K562 (cell line): Measurements from ENCODE around the gene FUT4. TPM values are rescaled to one million over a fixed set of nuclear protein-coding genes. Genes with fewer than 3 reads are reported as not detected.

ENCODE experiments used
- ATAC-seq: fragments of 200-7000 bp; cut with Tn5 transposase; 3 replicates; pipeline ENCODE4 v1.9.1; 2020; ENCODE audit warnings: moderate library complexity
- BruUV-seq: library from RNA; stranded (reverse); fragments of 400-500 nt; replicated peaks from 2 replicates; lab custom pipeline; 2021; lab: Mats Ljungman, UMichigan
- CTCF ChIA-PET: fragments of 300-600 bp; formaldehyde crosslinking; extraction: SDS; loops from one replicate; lab custom pipeline; 2021; ENCODE audit warnings: low intra/inter-chr PET ratio; lab: Yijun Ruan, JAX
- POLR2A ChIA-PET: fragments of 300-600, 350-650 bp; sonication (Branson Sonifier 250); formaldehyde crosslinking; extraction: SDS; loops from one replicate; lab custom pipeline; 2021; ENCODE audit warnings: antibody characterized with exemption, inconsistent platforms; lab: Yijun Ruan, JAX
- DNase-seq, 4 experiments: peaks; one replicate each; pipeline versions ENCODE4 v3.0.0 to v3.0.0-alpha.2; 2011 to 2018; ENCODE audit warnings: low spot score in 3 of 4, mixed read lengths in 3 of 4; ENCODE audit errors: extremely low read depth in 1 of 4
- FAIRE-seq: peaks from 2 replicates; lab custom pipeline; 2011; peaks lifted over from hg19 to GRCh38; lab: Jason Lieb, UNC
- H2AFZ ChIP-seq: 2 replicates; pipeline ENCODE4 v1.6.0; 2011; ENCODE audit warnings: low read depth, low read length, control low read depth, inconsistent platforms
- H3K27ac ChIP-seq: fragments of 200-600 bp; 3 replicates; pipeline ENCODE4 v1.8.0; 2011; ENCODE audit warnings: low read depth, mild to moderate bottlenecking, control low read depth, inconsistent platforms, low read length, moderate library complexity, mixed read lengths; ENCODE audit errors: extremely low read depth
- H3K27me3 ChIP-seq, 2 experiments: fragments of 300-600 bp in 1 of 2; 2 replicates in 1 of 2; 3 replicates in 1 of 2; pipeline versions ENCODE4 v1.6.0 to v1.8.0; 2011; ENCODE audit warnings: inconsistent platforms in 2 of 2, low read length in 2 of 2, mild to moderate bottlenecking in 1 of 2, mixed read lengths in 1 of 2, moderate library complexity in 1 of 2; ENCODE audit not compliant: control insufficient read depth in 2 of 2, insufficient read depth in 2 of 2
- H3K36me3 ChIP-seq: fragments of 300-600 bp; 3 replicates; pipeline ENCODE4 v1.8.0; 2011; ENCODE audit warnings: mild to moderate bottlenecking, low read length, inconsistent platforms; ENCODE audit not compliant: control insufficient read depth, insufficient read depth
- H3K4me1 ChIP-seq, 2 experiments: fragments of 200-600 bp in 1 of 2; replicated peaks in 1 of 2; 2 replicates in 1 of 2; 3 replicates in 1 of 2; pipeline versions ENCODE4 v1.5.1 to v1.8.0; 2011; ENCODE audit warnings: inconsistent platforms in 2 of 2, low read length in 2 of 2, mild to moderate bottlenecking in 1 of 2, mixed read lengths in 1 of 2, moderate library complexity in 1 of 2; ENCODE audit not compliant: control insufficient read depth in 2 of 2, insufficient read depth in 2 of 2
- H3K4me2 ChIP-seq: 2 replicates; pipeline ENCODE4 v1.6.1; 2011; ENCODE audit warnings: low read length, control low read depth, inconsistent platforms, mixed read lengths; ENCODE audit not compliant: insufficient read depth
- H3K4me3 ChIP-seq: fragments of 200-600 bp; sonication (generic), shearing (Covaris generic); 2 replicates; pipeline ENCODE4 v1.5.1; 2016; ENCODE audit warnings: control low read depth, inconsistent platforms
- H3K79me2 ChIP-seq: fragments of 200-600 bp; 3 replicates; pipeline ENCODE4 v1.8.0; 2011; ENCODE audit warnings: low read length, inconsistent platforms; ENCODE audit not compliant: control insufficient read depth, insufficient read depth
- H3K9ac ChIP-seq, 2 experiments: 2 replicates each; pipeline versions ENCODE4 v1.6.0 to v1.6.1; 2011; ENCODE audit warnings: low read depth in 2 of 2, low read length in 2 of 2, control low read depth in 1 of 2, inconsistent platforms in 1 of 2, mild to moderate bottlenecking in 1 of 2, mixed read lengths in 1 of 2; ENCODE audit not compliant: insufficient read depth in 1 of 2
- H3K9me1 ChIP-seq: one replicate; pipeline ENCODE4 v1.6.0; 2011; ENCODE audit warnings: inconsistent platforms, mild to moderate bottlenecking, low read length, moderate library complexity; ENCODE audit not compliant: control insufficient read depth, insufficient read depth
- H3K9me3 ChIP-seq: replicated peaks from 2 replicates; pipeline ENCODE4 v1.5.1; 2011; ENCODE audit warnings: low read depth, low read length, inconsistent platforms; ENCODE audit not compliant: control insufficient read depth, insufficient read depth
- H4K20me1 ChIP-seq: replicated peaks from 2 replicates; pipeline ENCODE4 v1.6.1; 2011; ENCODE audit warnings: low read length, inconsistent platforms, mixed read lengths; ENCODE audit not compliant: control insufficient read depth, insufficient read depth
- CBFB ChIP-seq: sonication (generic); formaldehyde crosslinking; IDR thresholded peaks from 2 replicates; pipeline ENCODE4 v1.4.0; 2020; ENCODE audit warnings: mild to moderate bottlenecking, missing genetic modification reagents
- CHD4 ChIP-seq: fragments of 200-600 bp; sonication (generic); IDR thresholded peaks from 3 replicates; pipeline ENCODE4 v1.6.1; 2012; ENCODE audit warnings: low read depth, mild to moderate bottlenecking, mixed read lengths, low read length, inconsistent platforms; ENCODE audit not compliant: insufficient read depth, insufficient replicate concordance, poor library complexity, severe bottlenecking
- HMG20B ChIP-seq: fragments of 250-450 bp; sonication (Bioruptor Pico); IDR thresholded peaks from 2 replicates; pipeline ENCODE4 v1.5.0; 2021; ENCODE audit warnings: mild to moderate bottlenecking
- MCM7 ChIP-seq, 2 experiments: fragments of 450-650 bp; IDR thresholded peaks; 2 replicates each; pipeline ENCODE4 v1.6.1; 2016 to 2018
- NCOA2 ChIP-seq, 2 experiments: fragments of 450-650 bp; IDR thresholded peaks; 2 replicates each; pipeline ENCODE4 v1.6.1; 2018; ENCODE audit warnings: mild to moderate bottlenecking in 2 of 2, moderate library complexity in 1 of 2; ENCODE audit not compliant: partially characterized antibody in 2 of 2
- RBBP5 ChIP-seq: fragments of 200-600 bp; sonication (generic); IDR thresholded peaks from 2 replicates; pipeline ENCODE4 v1.6.1; 2012; ENCODE audit warnings: borderline replicate concordance, mild to moderate bottlenecking, low read length, control low read depth, inconsistent platforms; ENCODE audit not compliant: insufficient read depth, poor library complexity, severe bottlenecking
- SOX6 ChIP-seq: fragments of 450-650 bp; IDR thresholded peaks from 2 replicates; pipeline ENCODE4 v1.6.1; 2014; ENCODE audit warnings: mild to moderate bottlenecking
- ZEB2 ChIP-seq: fragments of 450-650 bp; IDR thresholded peaks from 2 replicates; pipeline ENCODE4 v1.6.1; 2016
- ZNF586 ChIP-seq: fragments of 450-650 bp; formaldehyde crosslinking; conservative IDR thresholded peaks from 2 replicates; pipeline ENCODE4 v1.4.0; 2020; ENCODE audit warnings: mild to moderate bottlenecking, moderate library complexity
- WGBS: fragments of 100-300 bp; shearing (Covaris generic); methylation state at CpG from one replicate; pipeline ENCODE4 v1.1.6; 2016; ENCODE audit warnings: low coverage, mixed read lengths; ENCODE audit not compliant: insufficient coverage; ENCODE audit errors: missing lambda C conversion rate; 5-methylcytosine and 5-hydroxymethylcytosine counted together
- in situ Hi-C: fragments of 300-500 bp; cut with MboI; formaldehyde crosslinking; loops from 4 replicates; pipeline ENCODE4 v1.15.0; 2018; ENCODE audit warnings: inconsistent platforms, mixed read lengths
- intact Hi-C: fragments of 100-400 bp; cut with micrococcal nuclease; formaldehyde crosslinking; loops from 2 replicates; pipeline ENCODE4 v1.14.2; 2022
- polyA plus RNA-seq, 8 experiments: library from polyadenylated mRNA; depleted of rRNA in 4 of 8; stranded (reverse) in 5 of 8; unstranded in 3 of 8; fragments of >200 nt; fragmentation: Nextera tagmentation in 2 of 8; fragmentation: Illumina TruSeq in 1 of 8; extraction: Ambion mirVana in 2 of 8; extraction: Trizol in 1 of 8; gene quantifications; 2 replicates each; pipeline versions ENCODE4 v1.2.1 to v1.2.3, GENCODE V29; 2011 to 2014; ENCODE audit warnings: inconsistent platforms in 1 of 8, missing spikeins in 1 of 8
- total RNA-seq, 7 experiments: library from RNA; depleted of rRNA in 6 of 7; stranded (reverse); fragments of >200 nt in 6 of 7; fragmentation: Illumina TruSeq in 2 of 7; extraction: Trizol in 2 of 7; gene quantifications; 2 replicates each; pipeline versions ENCODE4 v1.2.1 to v1.2.3, GENCODE V29; 2011 to 2021; ENCODE audit warnings: low replicate concordance in 1 of 7
- TF ChIP-seq, protein P1 (sequence below): fragments of 450-650 bp; formaldehyde crosslinking; IDR thresholded peaks from 2 replicates; pipeline ENCODE4 v1.4.0; 2020; ENCODE audit warnings: mild to moderate bottlenecking

FUT4 gene
- total and polyA plus RNA-seq, 9 of the 15 experiments (the other 6 are each of a cell fraction or from before 2014, with no cell fraction given), result 1.1 to 8.9 (median 5.5) TPM

DNA sequence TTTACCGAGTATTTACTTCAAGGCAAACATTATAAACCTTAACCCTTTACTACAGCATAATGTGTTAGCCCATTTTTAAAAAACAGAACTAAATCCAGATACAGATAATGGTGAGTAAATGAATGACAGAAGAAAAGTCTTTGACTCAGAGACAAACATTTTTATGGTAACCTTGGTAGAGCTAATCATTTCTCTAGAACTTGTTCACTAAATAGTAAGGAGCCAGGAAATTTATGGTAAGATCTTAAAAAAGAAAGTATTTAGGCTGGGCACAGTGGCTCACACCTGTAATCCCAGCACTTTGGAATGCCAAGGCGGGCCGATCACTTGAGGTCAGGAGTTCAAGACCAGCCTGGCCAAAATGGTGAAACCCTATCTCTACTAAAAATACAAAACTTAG, 11.5 kb upstream of the FUT4 start:
- Histone ChIP-seq H3K27ac (no peak overlapping the region), H3K4me3 (no peak overlapping the region), H3K9me1 (no peaks in the 10 kb centered on the region), H4K20me1 (no peaks in the 10 kb centered on the region), H3K9me3 (no peaks in the 10 kb centered on the region), H3K4me2 (no peak overlapping the region), H3K36me3 (no peaks in the 10 kb centered on the region), H3K9ac (no peak overlapping the region), H3K79me2 (no peaks in the 10 kb centered on the region), H3K27me3 (peaks cover 0 to 4% of the 10 kb centered on the region in 2 experiments; a peak in 2 of 5 replicates), H2AFZ (no peak overlapping the region), H3K4me1 (no peaks in the 10 kb centered on the region; a peak in 1 of 5 replicates)
- ATAC-seq, result no peak
- FAIRE-seq, result no peak
- no TSS peak for BruUV-seq
- in situ Hi-C loops, result no loop called here
- intact Hi-C loops, result no loop called here
- CTCF ChIA-PET, result no interaction called here
- 35% methylated on average over 3 of the region's 3 CpGs for WGBS
- DNase-seq, result no peak
- TF ChIP-seq NCOA2 (IDR thresholded peaks at IDR 0.05; ENCODE audit: partially characterized antibody in 2 of 2) (no peak), CHD4 (no peak), ZEB2 (no peak), RBBP5 (no peak), HMG20B (CRISPR knock-in tag) (no peak), MCM7 (IDR thresholded peaks at IDR 0.05) (no peak), ZNF586 (no peak), CBFB (CRISPR knock-in tag) (no peak), SOX6 (no peak)
- TF ChIP-seq, protein P1, sequence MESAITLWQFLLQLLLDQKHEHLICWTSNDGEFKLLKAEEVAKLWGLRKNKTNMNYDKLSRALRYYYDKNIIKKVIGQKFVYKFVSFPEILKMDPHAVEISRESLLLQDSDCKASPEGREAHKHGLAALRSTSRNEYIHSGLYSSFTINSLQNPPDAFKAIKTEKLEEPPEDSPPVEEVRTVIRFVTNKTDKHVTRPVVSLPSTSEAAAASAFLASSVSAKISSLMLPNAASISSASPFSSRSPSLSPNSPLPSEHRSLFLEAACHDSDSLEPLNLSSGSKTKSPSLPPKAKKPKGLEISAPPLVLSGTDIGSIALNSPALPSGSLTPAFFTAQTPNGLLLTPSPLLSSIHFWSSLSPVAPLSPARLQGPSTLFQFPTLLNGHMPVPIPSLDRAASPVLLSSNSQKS (CRISPR knock-in tag), result no peak
- POLR2A ChIA-PET, result interaction anchor here (0.7 kb wide), 1 partner anchor 14 kb away, joined by 3 read pairs; no protein-coding TSS in a partner anchor
